ES-I3 (cell line): ENCODE data around the gene CCNK.

Source experiments
- H3K36me3 ChIP-seq: 2 replicates; pipeline ENCODE4 v1.6.1; 2013; ENCODE audit warnings: mild to moderate bottlenecking, low read length, control low read depth, moderate library complexity; ENCODE audit not compliant: insufficient read depth
- H3K4me1 ChIP-seq: 2 replicates; pipeline ENCODE4 v1.6.1; 2013; ENCODE audit warnings: mild to moderate bottlenecking, control low read depth, low read length; ENCODE audit not compliant: insufficient read depth
- H3K9ac ChIP-seq: 2 replicates; pipeline ENCODE4 v1.6.1; 2013; ENCODE audit warnings: low read depth, mild to moderate bottlenecking, low read length, moderate library complexity
- H3K9me3 ChIP-seq: 2 replicates; pipeline ENCODE4 v1.6.1; 2013; ENCODE audit warnings: mild to moderate bottlenecking, low read length, moderate library complexity; ENCODE audit not compliant: control insufficient read depth, insufficient read depth

Gene CCNK

DNA sequence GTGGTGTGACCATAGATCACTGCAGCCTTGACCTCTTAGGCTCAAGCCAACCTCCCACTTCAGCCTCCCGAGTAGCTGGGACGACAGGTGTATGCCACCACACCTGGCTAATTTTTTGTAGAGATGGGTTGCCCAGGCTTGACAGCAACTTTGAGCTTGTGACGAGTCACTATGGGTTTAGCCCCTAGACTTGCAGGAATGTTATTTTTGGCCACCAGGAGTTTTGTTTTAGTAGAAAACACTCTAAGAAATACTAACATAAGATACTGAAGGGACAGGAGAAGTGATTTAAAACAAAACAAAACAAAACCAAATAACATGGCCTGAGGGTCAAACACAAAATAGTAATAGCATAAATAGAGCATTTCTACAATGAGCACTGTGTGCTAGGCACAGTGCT lies 27.0 kb upstream of the CCNK start:
- no peak overlapping the region for H3K9ac ChIP-seq
- no peaks in the 10 kb centered on the region for H3K9me3 ChIP-seq
- no peaks in the 10 kb centered on the region for H3K4me1 ChIP-seq
- H3K36me3 ChIP-seq = peaks cover 13% of the 10 kb centered on the region

- H3K36me3 ChIP-seq = peaks cover 9% of the 10 kb centered on the region
- H3K4me1 ChIP-seq = peaks cover 21% of the 10 kb centered on the region
- no peaks in the 10 kb centered on the region for H3K9me3 ChIP-seq
- no peak overlapping the region for H3K9ac ChIP-seq
Measured at GRCh38 chr14:99459481-99460100, 21.6 kb upstream of the CCNK start.

DNA sequence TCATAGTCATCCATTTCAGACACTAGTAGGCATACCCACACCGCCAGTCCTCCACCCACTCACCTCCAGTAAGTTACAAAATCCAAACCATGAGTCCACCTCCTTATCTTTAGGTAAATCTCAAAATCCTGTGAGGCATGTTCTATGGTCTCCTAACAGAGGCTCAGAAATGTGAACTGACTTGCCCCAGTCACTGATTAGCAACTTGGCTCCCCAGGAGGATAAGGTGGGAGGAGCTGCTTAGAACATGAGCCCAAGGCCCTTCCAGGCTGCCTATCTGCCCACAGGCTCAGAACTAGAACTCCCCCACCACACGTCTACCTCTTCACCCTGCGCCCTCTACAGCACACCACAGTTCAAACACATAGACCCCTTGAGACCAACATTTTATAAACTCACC lies 20.4 kb upstream of the CCNK start:
- H3K36me3 ChIP-seq = peaks cover 9% of the 10 kb centered on the region
- no peaks in the 10 kb centered on the region for H3K9me3 ChIP-seq
- H3K9ac ChIP-seq = no peak overlapping the region
- peaks cover 21% of the 10 kb centered on the region for H3K4me1 ChIP-seq

DNA sequence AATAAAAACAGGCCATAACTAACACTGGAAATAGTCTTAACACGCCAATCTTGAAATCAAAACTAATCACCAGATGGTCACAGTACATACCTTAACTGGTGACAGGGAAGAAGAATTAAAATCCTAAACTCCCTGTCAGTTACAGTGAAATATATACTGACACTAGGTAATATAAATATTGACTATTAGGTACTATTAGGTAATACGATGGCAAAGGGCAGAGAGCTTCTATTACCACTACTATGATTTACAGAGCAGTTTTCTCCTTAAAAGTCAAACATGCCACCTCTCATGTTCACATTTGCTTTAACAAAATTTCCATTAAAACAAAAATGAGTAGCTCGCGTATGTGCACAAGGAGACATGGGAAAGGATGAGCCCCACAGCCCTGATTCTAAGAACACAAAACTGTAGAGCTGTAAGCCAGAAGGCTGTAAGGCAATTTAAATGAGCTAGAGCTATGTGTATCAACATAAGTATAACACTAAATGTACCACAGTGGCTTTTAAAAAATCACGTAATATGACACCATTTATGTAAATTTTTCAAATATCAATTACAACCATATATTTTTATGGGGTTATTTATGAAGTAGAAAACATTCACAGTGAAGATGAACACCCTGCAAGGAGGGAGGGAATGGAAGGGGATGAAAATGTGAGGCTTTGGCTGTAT lies 19.7 kb upstream of the CCNK start:
- H3K36me3 ChIP-seq = peaks cover 9% of the 10 kb centered on the region
- H3K9ac ChIP-seq = no peak overlapping the region
- H3K9me3 ChIP-seq = no peaks in the 10 kb centered on the region

DNA sequence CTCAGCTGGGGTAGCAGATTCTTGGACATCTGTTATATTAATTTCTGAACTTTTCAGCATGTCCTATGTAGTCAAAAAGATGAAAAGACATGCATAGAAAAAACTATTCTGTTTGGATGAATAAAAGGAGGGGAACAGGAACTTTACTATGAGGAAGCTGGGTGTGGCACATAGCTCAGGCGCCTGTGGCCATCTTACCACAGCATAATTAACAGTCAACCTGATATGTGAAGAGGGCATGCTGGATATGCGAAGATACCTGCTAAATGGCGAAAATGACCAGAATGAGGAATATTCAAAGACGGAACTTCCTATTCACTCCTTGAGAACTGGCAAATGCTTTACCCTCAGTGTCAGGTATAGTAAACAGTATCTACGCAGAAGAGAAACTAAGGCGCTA lies 19.0 kb upstream of the CCNK start:
- peaks cover 21% of the 10 kb centered on the region for H3K4me1 ChIP-seq
- peaks cover 9% of the 10 kb centered on the region for H3K36me3 ChIP-seq
- no peak overlapping the region for H3K9ac ChIP-seq
- H3K9me3 ChIP-seq = no peaks in the 10 kb centered on the region

More for the DNA sequence above, 19.7 kb upstream of the CCNK start:
- H3K4me1 ChIP-seq = peaks cover 21% of the 10 kb centered on the region

DNA sequence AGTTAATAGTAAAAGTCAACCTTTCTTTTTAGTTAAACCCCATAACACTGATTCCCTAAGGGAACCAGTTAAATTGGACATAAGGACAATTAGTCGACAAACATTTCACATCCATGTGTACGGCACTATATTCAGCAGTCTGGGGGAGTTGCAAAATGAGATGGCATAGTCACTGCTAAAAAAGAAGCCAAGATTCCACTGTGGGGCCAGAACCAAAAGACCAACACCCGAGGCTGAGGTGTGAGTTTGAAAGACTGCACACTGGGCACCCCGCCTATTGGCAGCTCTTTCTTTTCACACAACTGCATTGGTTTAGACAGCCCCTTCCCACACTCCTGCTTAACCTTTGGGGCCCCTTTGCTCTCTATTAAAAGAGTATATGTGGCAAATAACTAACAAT lies 17.2 kb upstream of the CCNK start:
- H3K36me3 ChIP-seq = peaks cover 9% of the 10 kb centered on the region; the same call in 1 of the 2 replicates
- H3K9me3 ChIP-seq = no peaks in the 10 kb centered on the region
- H3K4me1 ChIP-seq = peaks cover 21% of the 10 kb centered on the region
- no peak overlapping the region for H3K9ac ChIP-seq

DNA sequence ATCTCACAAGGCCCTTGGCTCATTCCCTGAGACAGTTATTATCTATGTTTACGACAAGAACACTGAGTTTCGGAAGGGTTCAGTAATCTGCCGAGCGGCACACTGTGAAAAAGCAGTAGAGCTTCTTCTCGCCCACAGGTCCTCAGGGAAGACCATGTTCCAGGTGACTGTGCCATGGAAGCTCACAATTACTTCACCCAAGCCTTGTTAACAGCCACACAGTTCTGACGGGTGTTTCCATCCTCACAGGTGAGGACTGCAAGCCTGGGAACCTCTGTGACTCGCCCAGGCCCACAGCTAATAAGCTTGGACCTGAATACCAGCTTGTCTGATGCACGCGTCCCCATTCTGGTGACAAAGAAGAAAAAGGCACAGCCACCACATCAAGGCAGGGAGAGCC lies 15.9 kb upstream of the CCNK start:
- Histone ChIP-seq H3K9me3 (no peaks in the 10 kb centered on the region), H3K9ac (no peak overlapping the region), H3K4me1 (peaks cover 21% of the 10 kb centered on the region), H3K36me3 (peaks cover 9% of the 10 kb centered on the region; the same call in 1 of the 2 replicates)

DNA sequence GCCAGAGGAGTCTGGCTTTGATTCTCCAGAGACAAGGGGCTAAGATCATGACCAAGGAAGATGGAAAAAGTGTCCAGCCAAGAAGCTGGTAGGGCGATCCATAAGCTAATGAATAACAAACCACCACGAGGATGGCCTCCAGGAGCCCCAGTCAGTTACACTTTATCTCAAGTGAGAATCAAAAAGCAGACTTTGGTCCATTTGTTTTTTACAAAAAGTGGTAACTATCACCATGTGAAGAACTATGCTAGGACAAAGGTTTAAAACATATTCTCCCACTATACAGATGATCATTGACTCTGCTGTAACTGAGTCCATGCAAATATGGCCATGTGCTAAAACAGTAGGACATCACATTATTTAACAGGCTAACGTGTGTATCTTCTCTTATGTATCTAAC lies 14.5 kb upstream of the CCNK start:
- H3K36me3 ChIP-seq = peaks cover 4% of the 10 kb centered on the region; the same call in 1 of the 2 replicates
- no peaks in the 10 kb centered on the region for H3K9me3 ChIP-seq
- H3K4me1 ChIP-seq = peaks cover 18% of the 10 kb centered on the region
- H3K9ac ChIP-seq = no peak overlapping the region

DNA sequence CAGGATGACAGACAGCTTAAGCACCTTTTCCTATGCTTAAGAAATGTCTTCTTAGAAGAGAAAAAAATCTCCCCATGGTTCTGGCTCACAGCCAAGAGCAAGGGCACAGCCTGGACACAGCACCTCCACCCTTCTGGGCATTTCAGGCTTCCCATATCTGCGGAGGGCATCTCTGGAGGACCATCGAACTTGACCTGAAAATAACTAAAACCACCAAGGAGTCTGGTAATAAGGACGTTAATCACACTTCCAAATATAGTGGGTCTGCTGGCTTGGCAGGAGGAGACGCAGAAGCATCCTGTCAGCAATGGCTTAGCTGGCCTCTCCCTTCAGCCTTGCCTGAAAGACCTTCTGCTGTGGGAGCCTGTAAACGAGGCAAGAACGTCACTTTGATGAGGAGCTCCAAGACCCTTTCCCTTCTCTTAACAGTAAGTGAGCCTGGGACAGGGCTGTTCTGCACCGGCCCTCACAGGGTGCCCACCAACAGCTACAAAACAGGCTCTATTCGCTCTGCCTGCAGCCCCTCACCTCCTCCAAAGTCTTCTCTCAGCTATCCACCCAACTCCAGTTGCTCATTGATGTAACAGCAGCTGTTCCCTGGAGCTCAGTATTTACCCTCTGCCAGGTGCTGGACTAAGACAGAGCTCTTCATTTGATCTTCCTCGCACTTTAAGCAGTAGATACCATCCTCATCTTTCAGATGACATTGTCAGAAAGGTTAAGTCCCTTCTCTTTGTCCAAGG lies 13.7 kb upstream of the CCNK start:
- Histone ChIP-seq H3K36me3 (peaks cover 1% of the 10 kb centered on the region; the same call in 1 of the 2 replicates), H3K9me3 (no peaks in the 10 kb centered on the region), H3K9ac (no peak overlapping the region), H3K4me1 (peaks cover 12% of the 10 kb centered on the region)

DNA sequence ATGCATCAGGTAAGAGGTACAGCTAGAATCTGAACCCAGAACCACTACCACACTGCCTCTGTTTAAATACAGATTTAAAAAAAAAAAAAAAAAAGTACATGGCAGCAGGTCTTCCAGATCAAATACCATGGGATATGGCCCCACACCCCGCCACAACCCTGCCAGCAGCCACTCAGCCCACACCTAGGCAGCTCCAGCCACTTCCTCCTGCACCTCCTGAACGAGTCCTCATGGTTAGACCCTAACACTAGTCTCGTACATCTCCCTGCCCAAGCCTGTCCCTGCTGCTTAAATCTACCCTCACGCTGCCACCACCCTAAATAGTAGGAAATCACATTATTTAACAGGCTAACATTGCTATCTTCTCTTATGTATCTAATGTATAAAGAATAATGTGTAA lies 13.1 kb upstream of the CCNK start:
- Histone ChIP-seq H3K36me3 (no peaks in the 10 kb centered on the region), H3K9ac (no peak overlapping the region), H3K9me3 (no peaks in the 10 kb centered on the region), H3K4me1 (peaks cover 8% of the 10 kb centered on the region)

- H3K9me3 ChIP-seq = no peaks in the 10 kb centered on the region
- H3K9ac ChIP-seq = no peak overlapping the region
- peaks cover 9% of the 10 kb centered on the region for H3K4me1 ChIP-seq
- H3K36me3 ChIP-seq = no peaks in the 10 kb centered on the region
Measured at GRCh38 chr14:99468836-99469592, 12.2 kb upstream of the CCNK start.

DNA sequence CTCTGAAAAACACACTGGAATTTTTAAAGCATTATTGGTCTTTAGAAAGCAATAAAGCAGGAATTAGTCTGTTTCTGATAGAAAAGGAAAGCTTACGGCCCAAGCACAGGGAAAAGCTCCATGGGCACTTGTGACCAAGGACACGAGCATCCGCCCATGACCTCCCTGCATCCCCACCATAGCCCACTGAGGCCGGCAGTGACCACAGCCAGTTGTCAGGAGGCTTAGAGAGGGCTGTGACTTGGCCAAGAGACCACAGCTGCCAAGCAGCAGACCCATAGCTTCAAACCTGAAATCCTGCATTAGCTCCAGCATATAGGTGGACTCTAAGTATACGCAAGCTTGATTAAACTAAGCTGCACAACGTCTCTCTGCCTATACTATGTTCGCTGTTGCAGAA lies 9.5 kb upstream of the CCNK start:
- Histone ChIP-seq H3K9me3 (no peaks in the 10 kb centered on the region), H3K36me3 (no peaks in the 10 kb centered on the region), H3K4me1 (peaks cover 21% of the 10 kb centered on the region), H3K9ac (no peak overlapping the region)

GRCh38 chr14:99472937-99473336 lies 8.3 kb upstream of the CCNK start:
- H3K4me1 ChIP-seq = peaks cover 21% of the 10 kb centered on the region; the same call in 1 of the 2 replicates
- H3K9me3 ChIP-seq = no peaks in the 10 kb centered on the region
- H3K9ac ChIP-seq = no peak overlapping the region
- H3K36me3 ChIP-seq = no peaks in the 10 kb centered on the region

- Histone ChIP-seq H3K4me1 (peaks cover 21% of the 10 kb centered on the region; the same call in 1 of the 2 replicates), H3K36me3 (no peaks in the 10 kb centered on the region), H3K9me3 (no peaks in the 10 kb centered on the region), H3K9ac (no peak overlapping the region)
Measured at GRCh38 chr14:99473458-99473857, 7.8 kb upstream of the CCNK start.
